HG03378 (cell line): ENCODE measurements around the gene RPL36.

Experiments used
- ATAC-seq: cut with Tn5 transposase; IDR thresholded peaks from one replicate; pipeline ENCODE4 v1.9.1; 2021; ENCODE audit warnings: mild to moderate bottlenecking, moderate library complexity; ENCODE audit not compliant: unreplicated experiment

Gene RPL36

GRCh38 chr19:5690125-5690954 lies at the start of gene RPL36:
RPL36 (plus strand) TSS chr19:5690295; CDS start chr19:5690508, 213 bp downstream.
- peak; percentile 41 for ATAC-seq

GRCh38 chr19:5641171-5641570 lies 48.9 kb upstream of the RPL36 start:
- ATAC-seq = no peak

GRCh38 chr19:5642204-5642603 lies 47.9 kb upstream of the RPL36 start:
- no peak for ATAC-seq

GRCh38 chr19:5643060-5643459 lies 47.0 kb upstream of the RPL36 start:
- no peak for ATAC-seq

- no peak for ATAC-seq
These were observed 46.1 kb upstream of the RPL36 start for GRCh38 chr19:5644037-5644436.

- ATAC-seq = no peak
These were observed 44.7 kb upstream of the RPL36 start for GRCh38 chr19:5645409-5645808.

GRCh38 chr19:5646703-5647102 lies 43.4 kb upstream of the RPL36 start:
- no peak for ATAC-seq

GRCh38 chr19:5648464-5648863 lies 41.6 kb upstream of the RPL36 start:
- no peak for ATAC-seq

GRCh38 chr19:5651361-5651760 lies 38.7 kb upstream of the RPL36 start:
- ATAC-seq = no peak

GRCh38 chr19:5652261-5652660 lies 37.8 kb upstream of the RPL36 start:
- ATAC-seq = no peak

- no peak for ATAC-seq
These were observed 35.2 kb upstream of the RPL36 start for GRCh38 chr19:5654931-5655330.

GRCh38 chr19:5655412-5655811 lies 34.7 kb upstream of the RPL36 start:
- no peak for ATAC-seq

- ATAC-seq = no peak
These were observed 28.6 kb upstream of the RPL36 start for GRCh38 chr19:5661483-5661882.

GRCh38 chr19:5663904-5664303 lies 26.2 kb upstream of the RPL36 start:
- no peak for ATAC-seq

GRCh38 chr19:5664515-5664914 lies 25.6 kb upstream of the RPL36 start:
- ATAC-seq = no peak

GRCh38 chr19:5665781-5666513 lies 24.1 kb upstream of the RPL36 start:
- ATAC-seq = no peak

- ATAC-seq = no peak
These were observed 23.0 kb upstream of the RPL36 start for GRCh38 chr19:5666921-5667610.

GRCh38 chr19:5667751-5668271 lies 22.3 kb upstream of the RPL36 start:
- ATAC-seq = no peak

- no peak for ATAC-seq
These were observed 20.9 kb upstream of the RPL36 start for GRCh38 chr19:5669212-5669611.

- no peak for ATAC-seq
These were observed 18.5 kb upstream of the RPL36 start for GRCh38 chr19:5671600-5671999.

- ATAC-seq = no peak
These were observed 17.2 kb upstream of the RPL36 start for GRCh38 chr19:5672708-5673459.
